Esophagus squamous epithelium (tissue), 4 donors: Measurements from ENCODE around the gene LACTBL1.

ENCODE experiments used
- POLR2A ChIP-seq, 4 donors: fragments of 450-650 bp; IDR thresholded peaks; one replicate each; pipeline ENCODE4 v1.6.1; 2017; ENCODE audit warnings: antibody characterized with exemption in 4 of 4, mild to moderate bottlenecking in 4 of 4, moderate library complexity in 3 of 4
- TF ChIP-seq, protein P1 (sequence below), 6 experiments: fragments of 450-650 bp in 4 of 6; fragments of 200-600 bp in 2 of 6; sonication (generic) in 2 of 6; IDR thresholded peaks; one replicate each; pipeline ENCODE4 v1.5.1; 2016 to 2019; ENCODE audit warnings: antibody characterized with exemption in 6 of 6, mild to moderate bottlenecking in 4 of 6, moderate library complexity in 4 of 6

DNA sequence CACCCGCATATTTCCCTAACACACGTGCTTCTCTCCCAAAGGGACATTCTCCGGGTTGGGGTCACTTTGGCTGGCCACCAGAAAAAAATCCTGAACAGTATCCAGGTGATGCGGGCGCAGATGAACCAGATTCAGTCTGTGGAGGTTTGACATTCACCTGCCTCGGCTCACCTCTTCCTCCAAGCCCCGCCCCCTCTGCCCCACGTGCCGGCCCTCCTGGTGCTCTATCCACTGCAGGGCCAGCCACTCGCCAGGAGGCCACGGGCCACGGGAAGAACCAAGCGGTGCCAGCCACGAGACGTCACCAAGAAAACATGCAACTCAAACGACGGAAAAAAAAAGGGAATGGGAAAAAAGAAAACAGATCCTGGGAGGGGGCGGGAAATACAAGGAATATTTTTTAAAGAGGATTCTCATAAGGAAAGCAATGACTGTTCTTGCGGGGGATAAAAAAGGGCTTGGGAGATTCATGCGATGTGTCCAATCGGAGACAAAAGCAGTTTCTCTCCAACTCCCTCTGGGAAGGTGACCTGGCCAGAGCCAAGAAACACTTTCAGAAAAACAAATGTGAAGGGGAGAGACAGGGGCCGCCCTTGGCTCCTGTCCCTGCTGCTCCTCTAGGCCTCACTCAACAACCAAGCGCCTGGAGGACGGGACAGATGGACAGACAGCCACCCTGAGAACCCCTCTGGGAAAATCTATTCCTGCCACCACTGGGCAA, 59.1 kb downstream of the LACTBL1 start:
- TF ChIP-seq, protein P1, sequence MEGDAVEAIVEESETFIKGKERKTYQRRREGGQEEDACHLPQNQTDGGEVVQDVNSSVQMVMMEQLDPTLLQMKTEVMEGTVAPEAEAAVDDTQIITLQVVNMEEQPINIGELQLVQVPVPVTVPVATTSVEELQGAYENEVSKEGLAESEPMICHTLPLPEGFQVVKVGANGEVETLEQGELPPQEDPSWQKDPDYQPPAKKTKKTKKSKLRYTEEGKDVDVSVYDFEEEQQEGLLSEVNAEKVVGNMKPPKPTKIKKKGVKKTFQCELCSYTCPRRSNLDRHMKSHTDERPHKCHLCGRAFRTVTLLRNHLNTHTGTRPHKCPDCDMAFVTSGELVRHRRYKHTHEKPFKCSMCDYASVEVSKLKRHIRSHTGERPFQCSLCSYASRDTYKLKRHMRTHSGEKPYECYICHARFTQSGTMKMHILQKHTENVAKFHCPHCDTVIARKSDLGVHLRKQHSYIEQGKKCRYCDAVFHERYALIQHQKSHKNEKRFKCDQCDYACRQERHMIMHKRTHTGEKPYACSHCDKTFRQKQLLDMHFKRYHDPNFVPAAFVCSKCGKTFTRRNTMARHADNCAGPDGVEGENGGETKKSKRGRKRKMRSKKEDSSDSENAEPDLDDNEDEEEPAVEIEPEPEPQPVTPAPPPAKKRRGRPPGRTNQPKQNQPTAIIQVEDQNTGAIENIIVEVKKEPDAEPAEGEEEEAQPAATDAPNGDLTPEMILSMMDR (IDR thresholded peaks at IDR 0.05), result no peak
- TF ChIP-seq POLR2A (IDR thresholded peaks at IDR 0.05), result no peak
